ENCODE measurements around the gene TMTC4. TPM values are rescaled to one million over a fixed set of nuclear protein-coding genes. Genes with fewer than 3 reads are reported as not detected.

The TMTC4 gene
- total RNA-seq, 1 experiment from 2014 or later, result 15.1 TPM

GRCh38 chr13:100596516-100596915 lies 78.1 kb downstream of the TMTC4 start:
- TF ChIP-seq EZH2phosphoT487 (IDR thresholded peaks at IDR 0.05; ENCODE audit: borderline replicate concordance, low read length) (no peak), EZH2 (IDR thresholded peaks at IDR 0.05; ENCODE audit: low read length, unreplicated experiment) (no peak)
- TF ChIP-seq, protein P1, sequence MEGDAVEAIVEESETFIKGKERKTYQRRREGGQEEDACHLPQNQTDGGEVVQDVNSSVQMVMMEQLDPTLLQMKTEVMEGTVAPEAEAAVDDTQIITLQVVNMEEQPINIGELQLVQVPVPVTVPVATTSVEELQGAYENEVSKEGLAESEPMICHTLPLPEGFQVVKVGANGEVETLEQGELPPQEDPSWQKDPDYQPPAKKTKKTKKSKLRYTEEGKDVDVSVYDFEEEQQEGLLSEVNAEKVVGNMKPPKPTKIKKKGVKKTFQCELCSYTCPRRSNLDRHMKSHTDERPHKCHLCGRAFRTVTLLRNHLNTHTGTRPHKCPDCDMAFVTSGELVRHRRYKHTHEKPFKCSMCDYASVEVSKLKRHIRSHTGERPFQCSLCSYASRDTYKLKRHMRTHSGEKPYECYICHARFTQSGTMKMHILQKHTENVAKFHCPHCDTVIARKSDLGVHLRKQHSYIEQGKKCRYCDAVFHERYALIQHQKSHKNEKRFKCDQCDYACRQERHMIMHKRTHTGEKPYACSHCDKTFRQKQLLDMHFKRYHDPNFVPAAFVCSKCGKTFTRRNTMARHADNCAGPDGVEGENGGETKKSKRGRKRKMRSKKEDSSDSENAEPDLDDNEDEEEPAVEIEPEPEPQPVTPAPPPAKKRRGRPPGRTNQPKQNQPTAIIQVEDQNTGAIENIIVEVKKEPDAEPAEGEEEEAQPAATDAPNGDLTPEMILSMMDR (conservative IDR thresholded peaks at IDR 0.05; ENCODE audit: low read depth, low read length), result no peak
- DNase-seq (no peak), ATAC-seq (no peak)
- Histone ChIP-seq H3F3A (ENCODE audit: low read length, unreplicated experiment) (no peaks in the 10 kb centered on the region), H3K36me3 (ENCODE audit: low read depth, low read length) (no peaks in the 10 kb centered on the region), H3K27ac (ENCODE audit: low read length) (no peak overlapping the region), H3K4me2 (ENCODE audit: low read length) (no peak overlapping the region), H2AFZ (ENCODE audit: low read length) (no peak overlapping the region), H3K9me3 (ENCODE audit: low read length) (no peaks in the 10 kb centered on the region), H3K9ac (ENCODE audit: low read length) (no peak overlapping the region), H3K4me1 (ENCODE audit: insufficient read depth, low read length) (no peaks in the 10 kb centered on the region), H4K20me1 (ENCODE audit: low read length) (no peaks in the 10 kb centered on the region), H3K79me2 (ENCODE audit: low read length) (no peaks in the 10 kb centered on the region), H3K27me3 (ENCODE audit: low read length) (no peaks in the 10 kb centered on the region), H3K4me3 (ENCODE audit: low read length) (no peak overlapping the region), H3K9me2 (replicated peaks; ENCODE audit: low read length) (no peaks in the 10 kb centered on the region)
- intact Hi-C loops (cut with micrococcal nuclease), result no loop called here
- ChIA-PET CTCF (no interaction called here), POLR2A (ENCODE audit: unreplicated experiment) (no interaction called here)
- BruUV-seq (replicated peaks), result no TSS peak

DNA sequence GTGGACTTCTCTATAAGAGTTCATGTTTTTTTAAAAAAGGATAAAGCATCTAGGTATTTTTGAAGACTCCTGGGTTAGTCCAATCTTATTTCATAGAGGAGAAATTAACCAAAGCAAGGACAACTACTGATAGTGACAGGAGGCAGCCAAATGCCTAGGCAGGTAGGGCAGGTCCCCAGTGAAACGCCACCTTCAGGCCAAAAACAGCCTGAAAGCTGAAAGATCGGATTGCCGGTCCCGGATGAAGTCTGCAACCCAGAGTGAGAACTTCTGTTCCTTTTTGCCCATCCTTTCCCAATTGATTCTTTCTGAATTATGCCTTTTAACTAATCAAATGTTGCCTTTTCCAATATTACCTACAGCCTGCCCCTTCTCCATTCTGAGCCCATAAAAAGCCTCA lies 79.9 kb downstream of the TMTC4 start:
- ATAC-seq (no peak), DNase-seq (peak; percentile 35)
- Histone ChIP-seq H3K27me3 (ENCODE audit: low read length) (no peaks in the 10 kb centered on the region), H3K27ac (ENCODE audit: low read length) (no peak overlapping the region), H3K36me3 (ENCODE audit: low read depth, low read length) (no peaks in the 10 kb centered on the region), H3K4me3 (ENCODE audit: low read length) (no peak overlapping the region), H3F3A (ENCODE audit: low read length, unreplicated experiment) (no peaks in the 10 kb centered on the region), H2AFZ (ENCODE audit: low read length) (no peak overlapping the region), H3K79me2 (ENCODE audit: low read length) (no peaks in the 10 kb centered on the region), H3K4me2 (ENCODE audit: low read length) (no peak overlapping the region), H4K20me1 (ENCODE audit: low read length) (no peaks in the 10 kb centered on the region), H3K4me1 (ENCODE audit: insufficient read depth, low read length) (no peaks in the 10 kb centered on the region), H3K9me3 (ENCODE audit: low read length) (no peaks in the 10 kb centered on the region), H3K9ac (ENCODE audit: low read length) (no peak overlapping the region), H3K9me2 (replicated peaks; ENCODE audit: low read length) (no peaks in the 10 kb centered on the region)
- TF ChIP-seq, protein P1 (conservative IDR thresholded peaks at IDR 0.05; ENCODE audit: low read depth, low read length), result peak; percentile 54
- TF ChIP-seq EZH2 (IDR thresholded peaks at IDR 0.05; ENCODE audit: low read length, unreplicated experiment) (no peak), EZH2phosphoT487 (IDR thresholded peaks at IDR 0.05; ENCODE audit: borderline replicate concordance, low read length) (no peak)
- no TSS peak for BruUV-seq (replicated peaks)
- CTCF ChIA-PET, result interaction anchor here (0.6 kb wide), 1 partner anchor 21 kb away, joined by 3 read pairs; no protein-coding TSS in a partner anchor
- intact Hi-C loops (cut with micrococcal nuclease), result no loop called here
- POLR2A ChIA-PET (ENCODE audit: unreplicated experiment), result no interaction called here

DNA sequence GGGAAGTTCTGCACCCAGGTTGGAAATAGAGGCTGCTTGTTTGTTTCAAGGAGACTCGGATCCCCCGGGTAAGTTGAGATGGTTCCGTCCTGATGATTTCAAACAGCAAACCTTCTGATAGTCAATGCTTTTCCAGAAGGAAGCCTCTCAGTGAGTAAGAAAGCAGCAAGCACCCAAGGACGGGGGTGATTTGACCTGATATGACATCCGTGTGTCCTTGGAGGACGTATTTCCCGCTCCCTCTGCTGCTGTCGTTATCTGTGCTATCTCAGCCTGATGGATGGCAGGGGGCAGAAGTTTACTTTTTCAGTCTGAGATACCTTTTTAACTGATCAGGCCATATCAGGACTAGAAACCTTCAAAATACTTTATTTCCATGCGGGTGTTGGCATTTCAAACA lies 80.3 kb downstream of the TMTC4 start:
- no peaks in the 10 kb centered on the region for H3K4me1 ChIP-seq (ENCODE audit: insufficient read depth, low read length)
- H3F3A ChIP-seq (ENCODE audit: low read length, unreplicated experiment), result no peaks in the 10 kb centered on the region
- no peak overlapping the region for H2AFZ ChIP-seq (ENCODE audit: low read length)
- TF ChIP-seq, protein P1 (conservative IDR thresholded peaks at IDR 0.05; ENCODE audit: low read depth, low read length), result no peak
- no peak for TF ChIP-seq EZH2 (IDR thresholded peaks at IDR 0.05; ENCODE audit: low read length, unreplicated experiment)
- TF ChIP-seq EZH2phosphoT487 (IDR thresholded peaks at IDR 0.05; ENCODE audit: borderline replicate concordance, low read length), result no peak
- no peaks in the 10 kb centered on the region for H3K27me3 ChIP-seq (ENCODE audit: low read length)
- H3K27ac ChIP-seq (ENCODE audit: low read length), result no peak overlapping the region
- DNase-seq (no peak), ATAC-seq (no peak)
- no peaks in the 10 kb centered on the region for H3K9me3 ChIP-seq (ENCODE audit: low read length)
- no peak overlapping the region for H3K4me3 ChIP-seq (ENCODE audit: low read length)
- no peaks in the 10 kb centered on the region for H3K36me3 ChIP-seq (ENCODE audit: low read depth, low read length)
- no peak overlapping the region for H3K9ac ChIP-seq (ENCODE audit: low read length)
- intact Hi-C loops (cut with micrococcal nuclease), result no loop called here
- ChIA-PET POLR2A (ENCODE audit: unreplicated experiment) (no interaction called here), CTCF (no interaction called here)
- H3K9me2 ChIP-seq (replicated peaks; ENCODE audit: low read length), result no peaks in the 10 kb centered on the region
- no peaks in the 10 kb centered on the region for H4K20me1 ChIP-seq (ENCODE audit: low read length)
- H3K4me2 ChIP-seq (ENCODE audit: low read length), result no peak overlapping the region
- BruUV-seq (replicated peaks), result no TSS peak
- no peaks in the 10 kb centered on the region for H3K79me2 ChIP-seq (ENCODE audit: low read length)

Data from PC-3 (cell line).